SK-N-SH (cell line): ENCODE results near the gene RAI14.

Experiments used
- CTCF ChIP-seq: fragments of 200-600 bp; sonication (generic); IDR thresholded peaks from 2 replicates; pipeline ENCODE4 v1.6.1; 2017; ENCODE audit warnings: antibody characterized with exemption, mild to moderate bottlenecking, moderate library complexity
- ELF1 ChIP-seq: IDR thresholded peaks from 2 replicates; pipeline ENCODE4 v1.4.0; 2012
- NRF1 ChIP-seq: IDR thresholded peaks from 2 replicates; pipeline ENCODE4 v1.6.1; 2012; ENCODE audit warnings: low read depth, mild to moderate bottlenecking, low read length
- POLR2AphosphoS5 ChIP-seq: IDR thresholded peaks from 2 replicates; pipeline ENCODE4 v1.6.1; 2012; ENCODE audit warnings: low read depth, low read length
- TF ChIP-seq, protein P1 (sequence below): IDR thresholded peaks from 2 replicates; pipeline ENCODE4 v1.4.0; 2012; ENCODE audit warnings: low read depth, borderline replicate concordance

- TF ChIP-seq CTCF (no peak), NRF1 (no peak), POLR2AphosphoS5 (no peak), ELF1 (no peak)
- TF ChIP-seq, protein P1, sequence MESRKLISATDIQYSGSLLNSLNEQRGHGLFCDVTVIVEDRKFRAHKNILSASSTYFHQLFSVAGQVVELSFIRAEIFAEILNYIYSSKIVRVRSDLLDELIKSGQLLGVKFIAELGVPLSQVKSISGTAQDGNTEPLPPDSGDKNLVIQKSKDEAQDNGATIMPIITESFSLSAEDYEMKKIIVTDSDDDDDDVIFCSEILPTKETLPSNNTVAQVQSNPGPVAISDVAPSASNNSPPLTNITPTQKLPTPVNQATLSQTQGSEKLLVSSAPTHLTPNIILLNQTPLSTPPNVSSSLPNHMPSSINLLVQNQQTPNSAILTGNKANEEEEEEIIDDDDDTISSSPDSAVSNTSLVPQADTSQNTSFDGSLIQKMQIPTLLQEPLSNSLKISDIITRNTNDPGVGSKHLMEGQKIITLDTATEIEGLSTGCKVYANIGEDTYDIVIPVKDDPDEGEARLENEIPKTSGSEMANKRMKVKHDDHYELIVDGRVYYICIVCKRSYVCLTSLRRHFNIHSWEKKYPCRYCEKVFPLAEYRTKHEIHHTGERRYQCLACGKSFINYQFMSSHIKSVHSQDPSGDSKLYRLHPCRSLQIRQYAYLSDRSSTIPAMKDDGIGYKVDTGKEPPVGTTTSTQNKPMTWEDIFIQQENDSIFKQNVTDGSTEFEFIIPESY, result no peak
These were observed 34.8 kb downstream of the RAI14 start for GRCh38 chr5:34690898-34691297.
